SW 1271 (cell line): Measurements from ENCODE around the gene KNDC1.
A peak's percentile ranks its signal among the peaks of the same experiment; 100 is the strongest.

Source experiments
- DNase-seq, 2 experiments: peaks; one replicate each; lab custom pipeline; 2025; lab: John Stamatoyannopoulos, UW

The KNDC1 gene

GRCh38 chr10:133241501-133242205 is 81.6 kb downstream of the KNDC1 start:
- DNase-seq = no peak

- DNase-seq = no peak
Observed at GRCh38 chr10:133242611-133243356, 82.8 kb downstream of the KNDC1 start.

DNA sequence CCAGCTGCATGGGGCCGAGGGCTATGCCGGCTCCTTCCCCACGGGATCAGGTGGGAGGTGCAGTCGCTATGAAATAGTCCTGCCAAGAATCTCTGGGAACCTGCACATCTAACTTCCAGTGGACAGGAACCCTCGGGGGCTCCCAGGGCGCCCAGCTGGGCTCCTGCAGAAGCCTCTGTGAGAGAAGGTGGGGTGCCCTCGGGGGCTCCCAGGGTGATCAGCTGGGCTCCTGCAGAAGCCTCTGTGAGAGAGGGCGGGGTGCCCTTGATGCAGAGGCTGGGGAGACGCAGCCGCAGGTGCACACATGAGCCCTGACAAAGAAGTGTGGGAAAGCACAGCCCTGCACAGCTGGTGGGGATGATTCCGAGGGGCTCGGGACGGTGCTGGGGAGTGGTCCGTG is 83.6 kb downstream of the KNDC1 start:
- no peak for DNase-seq

DNA sequence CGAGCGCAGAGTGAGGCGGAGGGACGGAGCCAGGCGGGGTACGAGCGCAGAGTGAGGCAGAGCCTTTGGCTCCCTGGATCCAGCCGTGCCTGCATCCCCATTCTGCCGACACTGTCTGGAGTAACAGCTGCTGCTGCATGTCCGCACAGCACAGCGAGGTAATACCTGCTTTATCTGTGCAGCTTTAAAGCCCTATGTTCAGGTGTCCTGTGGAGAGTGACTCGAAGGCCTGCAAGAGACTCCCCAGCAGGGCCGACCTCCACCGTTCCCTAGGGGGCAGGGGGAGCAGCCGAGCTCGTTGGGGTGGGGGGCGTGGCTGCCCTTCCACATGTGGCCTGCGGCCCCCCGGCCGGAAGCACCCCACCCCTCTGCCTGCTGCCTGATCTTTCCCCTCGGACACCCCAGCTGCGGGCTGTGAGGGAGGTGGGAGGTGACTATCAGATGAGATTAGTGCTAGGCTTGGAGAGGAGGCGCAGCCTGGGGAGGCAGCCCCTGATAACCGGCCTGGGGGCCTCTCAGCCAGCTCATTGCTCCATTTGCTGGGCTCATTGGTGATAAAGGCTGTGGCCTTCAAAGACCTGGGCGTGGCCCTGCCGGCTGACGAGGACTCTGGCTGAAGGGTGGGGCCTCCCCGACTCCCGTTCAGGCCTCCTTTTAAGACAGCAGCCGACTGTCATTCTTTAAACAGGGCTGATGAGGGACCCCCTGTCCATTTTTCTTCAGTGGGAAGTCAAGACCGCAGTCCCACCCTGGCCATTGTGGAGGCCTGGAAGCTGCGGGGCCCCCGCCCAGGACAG is 85.6 kb downstream of the KNDC1 start:
- no peak for DNase-seq

DNA sequence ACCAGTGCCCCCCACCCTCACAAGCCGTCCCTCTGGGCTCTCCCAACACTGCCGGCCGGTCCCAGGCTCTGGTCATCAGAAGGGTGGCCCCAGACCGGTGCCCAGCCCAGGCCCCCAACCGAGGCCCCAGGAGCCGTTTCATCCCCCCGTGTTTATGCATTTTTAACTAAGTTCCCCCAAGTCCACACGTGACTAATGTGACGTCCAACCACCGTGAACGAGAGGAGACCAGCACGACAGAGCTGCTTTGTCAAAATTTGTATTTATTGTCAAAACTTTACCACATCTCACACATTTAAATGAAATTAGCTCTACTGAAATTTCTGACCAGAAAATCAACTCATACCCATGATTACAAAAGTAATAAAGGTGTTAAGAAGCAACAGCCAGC is 86.2 kb downstream of the KNDC1 start:
- no peak for DNase-seq

GRCh38 chr10:133247681-133248333 is 87.8 kb downstream of the KNDC1 start:
- DNase-seq = no peak

- DNase-seq = no peak
Observed at GRCh38 chr10:133248334-133248715, 88.3 kb downstream of the KNDC1 start.

- DNase-seq = no peak
Observed at GRCh38 chr10:133249094-133249780, 89.2 kb downstream of the KNDC1 start.

- DNase-seq = no peak
Observed at GRCh38 chr10:133249975-133250754, 90.1 kb downstream of the KNDC1 start.

- DNase-seq = no peak
Observed at GRCh38 chr10:133251388-133252222, 91.6 kb downstream of the KNDC1 start.

- DNase-seq = no peak
Observed at GRCh38 chr10:133252223-133252552, 92.2 kb downstream of the KNDC1 start.

- DNase-seq = no peak
Observed at GRCh38 chr10:133253361-133253955, 93.4 kb downstream of the KNDC1 start.

GRCh38 chr10:133254421-133255120 is 94.6 kb downstream of the KNDC1 start:
- DNase-seq = no peak

DNA sequence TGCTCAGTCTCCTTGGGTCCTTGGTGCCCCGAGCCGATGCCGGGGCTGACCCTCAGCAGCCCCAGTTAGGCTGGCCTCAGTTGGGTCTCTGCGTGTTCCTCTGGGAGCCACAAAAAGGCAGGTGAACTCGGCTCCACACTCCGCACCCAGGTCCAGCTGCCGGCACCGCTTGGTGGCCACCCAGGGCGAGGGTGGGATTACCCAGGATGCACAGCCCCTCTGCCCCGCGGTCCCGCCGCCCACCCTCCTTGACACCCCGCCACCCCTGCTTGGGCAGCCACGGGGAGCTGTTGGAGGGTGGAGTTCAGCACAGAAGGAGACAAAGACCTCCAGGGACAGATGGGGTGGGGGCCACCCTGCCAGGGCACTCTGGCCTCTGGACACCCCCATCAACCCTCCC is 95.3 kb downstream of the KNDC1 start:
- no peak for DNase-seq

GRCh38 chr10:133257489-133258065 is 97.6 kb downstream of the KNDC1 start:
- DNase-seq = no peak

- DNase-seq = no peak
Observed at GRCh38 chr10:133258066-133258817, 98.2 kb downstream of the KNDC1 start.

- DNase-seq = peak; percentile 84 to 95
Observed at GRCh38 chr10:133258818-133259601, 99.0 kb downstream of the KNDC1 start.
